GM23338 (cell line): ENCODE results near the gene GDF10. TPM values are rescaled to one million over a fixed set of nuclear protein-coding genes. Genes with fewer than 3 reads are reported as not detected.

Source experiments
- ATAC-seq: fragments of 200-7000 bp; cut with Tn5 transposase; 3 replicates; pipeline ENCODE4 v1.9.1; 2020
- DNase-seq: peaks from one replicate; pipeline ENCODE4 v3.0.0-alpha.2; 2015; ENCODE audit warnings: low spot score
- H2AFZ ChIP-seq: fragments of 200-600 bp; sonication (generic); 2 replicates; pipeline ENCODE4 v1.8.0; 2016; ENCODE audit warnings: antibody characterized with exemption, mild to moderate bottlenecking, moderate library complexity
- H3F3A ChIP-seq: fragments of 200-600 bp; sonication (generic); replicated peaks from 2 replicates; pipeline ENCODE4 v1.8.0; 2017; ENCODE audit warnings: antibody characterized with exemption, mixed run types, low read depth
- H3K27ac ChIP-seq: fragments of 200-600 bp; sonication (generic); 2 replicates; pipeline ENCODE4 v1.6.1; 2016; ENCODE audit warnings: low read depth
- H3K27me3 ChIP-seq: fragments of 200-600 bp; sonication (generic); 2 replicates; pipeline ENCODE4 v1.8.0; 2016; ENCODE audit warnings: mild to moderate bottlenecking, mixed run types, moderate library complexity; ENCODE audit not compliant: insufficient read depth
- H3K36me3 ChIP-seq: fragments of 200-600 bp; sonication (generic); 2 replicates; pipeline ENCODE4 v1.8.0; 2016; ENCODE audit warnings: mild to moderate bottlenecking; ENCODE audit not compliant: insufficient read depth
- H3K4me1 ChIP-seq: fragments of 200-600 bp; sonication (generic); 2 replicates; pipeline ENCODE4 v1.8.0; 2016; ENCODE audit warnings: mild to moderate bottlenecking, moderate library complexity; ENCODE audit not compliant: insufficient read depth
- H3K4me2 ChIP-seq: fragments of 200-600 bp; sonication (generic); 2 replicates; pipeline ENCODE4 v1.7.1; 2017; ENCODE audit warnings: mixed run types
- H3K4me3 ChIP-seq: fragments of 200-600 bp; sonication (generic); 2 replicates; pipeline ENCODE4 v1.6.1; 2016; ENCODE audit warnings: mixed run types
- H3K79me2 ChIP-seq: fragments of 200-600 bp; sonication (generic); replicated peaks from 2 replicates; pipeline ENCODE4 v1.8.0; 2017; ENCODE audit warnings: mild to moderate bottlenecking; ENCODE audit not compliant: insufficient read depth
- H3K9me2 ChIP-seq: fragments of 200-600 bp; sonication (generic); 2 replicates; pipeline ENCODE4 v1.8.0; 2017; ENCODE audit not compliant: insufficient read depth
- H4K20me1 ChIP-seq: fragments of 200-600 bp; sonication (generic); replicated peaks from 2 replicates; pipeline ENCODE4 v1.8.0; 2017; ENCODE audit warnings: mild to moderate bottlenecking; ENCODE audit not compliant: insufficient read depth
- H3K27ac Mint-ChIP-seq: 2 replicates; pipeline ENCODE4 v1.8.0; 2020; ENCODE audit warnings: inconsistent platforms, mild to moderate bottlenecking, moderate library complexity, mixed read lengths
- H3K27me3 Mint-ChIP-seq: 3 replicates; pipeline ENCODE4 v1.8.0; 2022; ENCODE audit warnings: low read depth, mild to moderate bottlenecking, moderate library complexity, mixed read lengths, inconsistent platforms; ENCODE audit not compliant: insufficient read depth, poor library complexity
- H3K36me3 Mint-ChIP-seq: 3 replicates; pipeline ENCODE4 v1.8.0; 2021; ENCODE audit warnings: low read depth, mild to moderate bottlenecking, inconsistent platforms, moderate library complexity, mixed read lengths
- H3K4me1 Mint-ChIP-seq: 3 replicates; pipeline ENCODE4 v1.8.0; 2020; ENCODE audit warnings: mild to moderate bottlenecking, inconsistent platforms, mixed read lengths
- H3K4me3 Mint-ChIP-seq: 3 replicates; pipeline ENCODE4 v1.8.0; 2021; ENCODE audit warnings: moderate library complexity, mild to moderate bottlenecking, inconsistent platforms, mixed read lengths
- H3K9me3 Mint-ChIP-seq: 3 replicates; pipeline ENCODE4 v1.8.0; 2020; ENCODE audit warnings: moderate library complexity, mild to moderate bottlenecking, inconsistent platforms, mixed read lengths
- CREB1 ChIP-seq: fragments of 250-450 bp; sonication (Bioruptor Pico); IDR thresholded peaks from 2 replicates; pipeline ENCODE4 v1.5.0; 2020; ENCODE audit warnings: low read depth, mild to moderate bottlenecking, moderate library complexity
- EZH2 ChIP-seq: fragments of 200-600 bp; sonication (generic); IDR thresholded peaks from one replicate; pipeline ENCODE4 v1.8.0; 2017; ENCODE audit warnings: antibody characterized with exemption, mild to moderate bottlenecking, low read depth; ENCODE audit not compliant: unreplicated experiment
- EZH2phosphoT487 ChIP-seq: fragments of 200-600 bp; sonication (generic); IDR thresholded peaks from one replicate; pipeline ENCODE4 v1.8.1; 2018; ENCODE audit warnings: antibody characterized with exemption; ENCODE audit not compliant: unreplicated experiment
- POLR2AphosphoS5 ChIP-seq: IDR thresholded peaks from 2 replicates; pipeline ENCODE4 v1.6.1; 2016; ENCODE audit warnings: antibody characterized with exemption, low read depth
- STAT1 ChIP-seq: IDR thresholded peaks from one replicate; pipeline ENCODE4 v1.6.1; 2016; ENCODE audit warnings: antibody characterized with exemption; ENCODE audit not compliant: unreplicated experiment
- ZNF331 ChIP-seq: fragments of 250-450 bp; sonication (Bioruptor Pico); IDR thresholded peaks from 2 replicates; pipeline ENCODE4 v1.5.0; 2020; ENCODE audit warnings: low read depth, mild to moderate bottlenecking, moderate library complexity
- polyA plus RNA-seq: library from polyadenylated mRNA; unstranded; fragments of >200 nt; fragmentation: Nextera tagmentation; extraction: Ambion mirVana; gene quantifications from 2 replicates; pipeline ENCODE4 v1.2.1, GENCODE V29; 2016
- total RNA-seq: library from RNA; depleted of rRNA; stranded (reverse); fragments of >200 nt; shearing (Covaris generic); gene quantifications from 2 replicates; pipeline ENCODE4 v1.2.3, GENCODE V29; 2014
- TF ChIP-seq, protein P1 (sequence below), 2 experiments: fragments of 200-600 bp in 1 of 2; sonication (generic) in 1 of 2; conservative IDR thresholded peaks; 2 replicates each; pipeline versions ENCODE4 v1.5.1 to v1.6.1; 2016 to 2017; ENCODE audit warnings: antibody characterized with exemption in 2 of 2, low read depth in 2 of 2, mild to moderate bottlenecking in 2 of 2, moderate library complexity in 1 of 2
- TF ChIP-seq, protein P2 (sequence below): IDR thresholded peaks from 2 replicates; pipeline ENCODE4 v1.6.1; 2016; ENCODE audit warnings: antibody characterized with exemption
- TF ChIP-seq, protein P3 (sequence below): fragments of 250-450 bp; sonication (Bioruptor Pico); IDR thresholded peaks from 2 replicates; pipeline ENCODE4 v1.5.0; 2020; ENCODE audit warnings: mild to moderate bottlenecking, moderate library complexity

GDF10 gene
- total and polyA plus RNA-seq, 2 experiments from 2014 or later, result 0.21 TPM; not detected in 1

DNA sequence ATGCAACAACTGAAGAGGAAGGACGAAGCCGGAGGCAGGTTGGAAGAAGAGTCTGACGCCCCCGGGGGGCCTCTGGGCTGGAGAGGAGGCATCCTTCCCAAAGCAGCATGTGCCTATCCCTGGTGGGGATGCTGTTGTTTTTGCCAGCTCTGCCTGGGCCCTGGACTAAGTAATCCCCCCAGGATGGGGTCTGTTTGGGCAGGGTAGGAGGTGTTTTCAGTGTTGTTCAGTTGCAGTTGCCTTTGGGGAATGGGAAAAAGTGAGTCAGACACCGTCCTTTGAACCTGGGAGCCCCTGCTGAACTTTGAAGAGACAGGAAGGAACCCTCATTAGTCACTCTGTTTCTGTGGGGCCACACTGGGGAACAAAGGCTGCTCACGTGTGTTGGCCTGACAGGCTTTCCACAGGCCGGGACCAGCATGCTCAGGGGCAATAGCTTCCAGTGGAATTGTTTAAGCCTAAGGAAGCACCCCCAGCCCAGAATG is 35.2 kb upstream of the GDF10 start:
- H3K9me2 ChIP-seq, result no peaks in the 10 kb centered on the region
- no peak overlapping the region for H3K4me2 ChIP-seq
- ATAC-seq (no peak), DNase-seq (no peak)
- Mint-ChIP-seq H3K36me3 (no peaks in the 10 kb centered on the region), H3K4me1 (peaks cover 6% of the 10 kb centered on the region), H3K27ac (no peak overlapping the region), H3K4me3 (no peak overlapping the region), H3K27me3 (peaks cover 5% of the 10 kb centered on the region), H3K9me3 (no peaks in the 10 kb centered on the region)
- no peaks in the 10 kb centered on the region for H4K20me1 ChIP-seq
- H3K27me3 ChIP-seq, result no peaks in the 10 kb centered on the region
- H3K27ac ChIP-seq, result no peak overlapping the region
- H3K36me3 ChIP-seq, result no peaks in the 10 kb centered on the region
- H3F3A ChIP-seq, result no peaks in the 10 kb centered on the region
- H3K79me2 ChIP-seq, result no peaks in the 10 kb centered on the region
- TF ChIP-seq STAT1, result no peak
- H3K4me1 ChIP-seq, result no peaks in the 10 kb centered on the region
- no peak overlapping the region for H3K4me3 ChIP-seq
- no peak overlapping the region for H2AFZ ChIP-seq

DNA sequence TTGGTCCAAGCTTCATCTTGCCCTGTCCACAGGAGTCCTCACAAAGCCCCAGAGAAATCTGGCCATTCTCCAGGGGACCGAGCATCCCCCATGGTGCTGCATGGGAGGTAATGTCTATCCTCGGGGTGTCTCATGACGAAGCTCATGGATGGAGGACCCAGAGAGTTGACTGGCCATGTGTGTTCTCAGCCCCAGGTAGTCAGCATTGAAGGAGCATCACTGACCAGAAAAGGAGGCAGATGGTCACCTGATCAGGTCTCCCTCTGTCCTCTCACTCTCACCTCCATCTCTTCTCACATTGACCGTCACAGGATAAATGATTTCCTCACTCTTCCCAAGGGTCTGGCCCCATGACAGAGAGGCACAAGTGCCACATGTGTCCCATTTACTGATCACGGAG is 33.4 kb upstream of the GDF10 start:
- no peak overlapping the region for H3K27ac Mint-ChIP-seq
- Histone ChIP-seq H4K20me1 (no peaks in the 10 kb centered on the region), H3K4me2 (no peak overlapping the region), H3K4me3 (no peak overlapping the region), H3F3A (no peaks in the 10 kb centered on the region), H3K79me2 (no peaks in the 10 kb centered on the region), H3K4me1 (no peaks in the 10 kb centered on the region), H3K27me3 (no peaks in the 10 kb centered on the region), H2AFZ (no peak overlapping the region), H3K36me3 (no peaks in the 10 kb centered on the region), H3K27ac (no peak overlapping the region), H3K9me2 (no peaks in the 10 kb centered on the region)
- no peak for DNase-seq
- no peak for ATAC-seq
- H3K36me3 Mint-ChIP-seq, result no peaks in the 10 kb centered on the region
- no peak overlapping the region for H3K4me3 Mint-ChIP-seq
- no peaks in the 10 kb centered on the region for H3K9me3 Mint-ChIP-seq
- peaks cover 5% of the 10 kb centered on the region for H3K27me3 Mint-ChIP-seq
- H3K4me1 Mint-ChIP-seq, result peaks cover 6% of the 10 kb centered on the region
- TF ChIP-seq EZH2 (no peak), ZNF331 (no peak), POLR2AphosphoS5 (no peak), STAT1 (no peak), EZH2phosphoT487 (no peak), CREB1 (CRISPR knock-in tag) (no peak)
- TF ChIP-seq, protein P1, sequence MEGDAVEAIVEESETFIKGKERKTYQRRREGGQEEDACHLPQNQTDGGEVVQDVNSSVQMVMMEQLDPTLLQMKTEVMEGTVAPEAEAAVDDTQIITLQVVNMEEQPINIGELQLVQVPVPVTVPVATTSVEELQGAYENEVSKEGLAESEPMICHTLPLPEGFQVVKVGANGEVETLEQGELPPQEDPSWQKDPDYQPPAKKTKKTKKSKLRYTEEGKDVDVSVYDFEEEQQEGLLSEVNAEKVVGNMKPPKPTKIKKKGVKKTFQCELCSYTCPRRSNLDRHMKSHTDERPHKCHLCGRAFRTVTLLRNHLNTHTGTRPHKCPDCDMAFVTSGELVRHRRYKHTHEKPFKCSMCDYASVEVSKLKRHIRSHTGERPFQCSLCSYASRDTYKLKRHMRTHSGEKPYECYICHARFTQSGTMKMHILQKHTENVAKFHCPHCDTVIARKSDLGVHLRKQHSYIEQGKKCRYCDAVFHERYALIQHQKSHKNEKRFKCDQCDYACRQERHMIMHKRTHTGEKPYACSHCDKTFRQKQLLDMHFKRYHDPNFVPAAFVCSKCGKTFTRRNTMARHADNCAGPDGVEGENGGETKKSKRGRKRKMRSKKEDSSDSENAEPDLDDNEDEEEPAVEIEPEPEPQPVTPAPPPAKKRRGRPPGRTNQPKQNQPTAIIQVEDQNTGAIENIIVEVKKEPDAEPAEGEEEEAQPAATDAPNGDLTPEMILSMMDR (conservative IDR thresholded peaks at IDR 0.05; ENCODE audit: low read depth in 2 of 2), result no peak
- TF ChIP-seq, protein P2, sequence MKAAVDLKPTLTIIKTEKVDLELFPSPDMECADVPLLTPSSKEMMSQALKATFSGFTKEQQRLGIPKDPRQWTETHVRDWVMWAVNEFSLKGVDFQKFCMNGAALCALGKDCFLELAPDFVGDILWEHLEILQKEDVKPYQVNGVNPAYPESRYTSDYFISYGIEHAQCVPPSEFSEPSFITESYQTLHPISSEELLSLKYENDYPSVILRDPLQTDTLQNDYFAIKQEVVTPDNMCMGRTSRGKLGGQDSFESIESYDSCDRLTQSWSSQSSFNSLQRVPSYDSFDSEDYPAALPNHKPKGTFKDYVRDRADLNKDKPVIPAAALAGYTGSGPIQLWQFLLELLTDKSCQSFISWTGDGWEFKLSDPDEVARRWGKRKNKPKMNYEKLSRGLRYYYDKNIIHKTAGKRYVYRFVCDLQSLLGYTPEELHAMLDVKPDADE, result no peak
- TF ChIP-seq, protein P3, sequence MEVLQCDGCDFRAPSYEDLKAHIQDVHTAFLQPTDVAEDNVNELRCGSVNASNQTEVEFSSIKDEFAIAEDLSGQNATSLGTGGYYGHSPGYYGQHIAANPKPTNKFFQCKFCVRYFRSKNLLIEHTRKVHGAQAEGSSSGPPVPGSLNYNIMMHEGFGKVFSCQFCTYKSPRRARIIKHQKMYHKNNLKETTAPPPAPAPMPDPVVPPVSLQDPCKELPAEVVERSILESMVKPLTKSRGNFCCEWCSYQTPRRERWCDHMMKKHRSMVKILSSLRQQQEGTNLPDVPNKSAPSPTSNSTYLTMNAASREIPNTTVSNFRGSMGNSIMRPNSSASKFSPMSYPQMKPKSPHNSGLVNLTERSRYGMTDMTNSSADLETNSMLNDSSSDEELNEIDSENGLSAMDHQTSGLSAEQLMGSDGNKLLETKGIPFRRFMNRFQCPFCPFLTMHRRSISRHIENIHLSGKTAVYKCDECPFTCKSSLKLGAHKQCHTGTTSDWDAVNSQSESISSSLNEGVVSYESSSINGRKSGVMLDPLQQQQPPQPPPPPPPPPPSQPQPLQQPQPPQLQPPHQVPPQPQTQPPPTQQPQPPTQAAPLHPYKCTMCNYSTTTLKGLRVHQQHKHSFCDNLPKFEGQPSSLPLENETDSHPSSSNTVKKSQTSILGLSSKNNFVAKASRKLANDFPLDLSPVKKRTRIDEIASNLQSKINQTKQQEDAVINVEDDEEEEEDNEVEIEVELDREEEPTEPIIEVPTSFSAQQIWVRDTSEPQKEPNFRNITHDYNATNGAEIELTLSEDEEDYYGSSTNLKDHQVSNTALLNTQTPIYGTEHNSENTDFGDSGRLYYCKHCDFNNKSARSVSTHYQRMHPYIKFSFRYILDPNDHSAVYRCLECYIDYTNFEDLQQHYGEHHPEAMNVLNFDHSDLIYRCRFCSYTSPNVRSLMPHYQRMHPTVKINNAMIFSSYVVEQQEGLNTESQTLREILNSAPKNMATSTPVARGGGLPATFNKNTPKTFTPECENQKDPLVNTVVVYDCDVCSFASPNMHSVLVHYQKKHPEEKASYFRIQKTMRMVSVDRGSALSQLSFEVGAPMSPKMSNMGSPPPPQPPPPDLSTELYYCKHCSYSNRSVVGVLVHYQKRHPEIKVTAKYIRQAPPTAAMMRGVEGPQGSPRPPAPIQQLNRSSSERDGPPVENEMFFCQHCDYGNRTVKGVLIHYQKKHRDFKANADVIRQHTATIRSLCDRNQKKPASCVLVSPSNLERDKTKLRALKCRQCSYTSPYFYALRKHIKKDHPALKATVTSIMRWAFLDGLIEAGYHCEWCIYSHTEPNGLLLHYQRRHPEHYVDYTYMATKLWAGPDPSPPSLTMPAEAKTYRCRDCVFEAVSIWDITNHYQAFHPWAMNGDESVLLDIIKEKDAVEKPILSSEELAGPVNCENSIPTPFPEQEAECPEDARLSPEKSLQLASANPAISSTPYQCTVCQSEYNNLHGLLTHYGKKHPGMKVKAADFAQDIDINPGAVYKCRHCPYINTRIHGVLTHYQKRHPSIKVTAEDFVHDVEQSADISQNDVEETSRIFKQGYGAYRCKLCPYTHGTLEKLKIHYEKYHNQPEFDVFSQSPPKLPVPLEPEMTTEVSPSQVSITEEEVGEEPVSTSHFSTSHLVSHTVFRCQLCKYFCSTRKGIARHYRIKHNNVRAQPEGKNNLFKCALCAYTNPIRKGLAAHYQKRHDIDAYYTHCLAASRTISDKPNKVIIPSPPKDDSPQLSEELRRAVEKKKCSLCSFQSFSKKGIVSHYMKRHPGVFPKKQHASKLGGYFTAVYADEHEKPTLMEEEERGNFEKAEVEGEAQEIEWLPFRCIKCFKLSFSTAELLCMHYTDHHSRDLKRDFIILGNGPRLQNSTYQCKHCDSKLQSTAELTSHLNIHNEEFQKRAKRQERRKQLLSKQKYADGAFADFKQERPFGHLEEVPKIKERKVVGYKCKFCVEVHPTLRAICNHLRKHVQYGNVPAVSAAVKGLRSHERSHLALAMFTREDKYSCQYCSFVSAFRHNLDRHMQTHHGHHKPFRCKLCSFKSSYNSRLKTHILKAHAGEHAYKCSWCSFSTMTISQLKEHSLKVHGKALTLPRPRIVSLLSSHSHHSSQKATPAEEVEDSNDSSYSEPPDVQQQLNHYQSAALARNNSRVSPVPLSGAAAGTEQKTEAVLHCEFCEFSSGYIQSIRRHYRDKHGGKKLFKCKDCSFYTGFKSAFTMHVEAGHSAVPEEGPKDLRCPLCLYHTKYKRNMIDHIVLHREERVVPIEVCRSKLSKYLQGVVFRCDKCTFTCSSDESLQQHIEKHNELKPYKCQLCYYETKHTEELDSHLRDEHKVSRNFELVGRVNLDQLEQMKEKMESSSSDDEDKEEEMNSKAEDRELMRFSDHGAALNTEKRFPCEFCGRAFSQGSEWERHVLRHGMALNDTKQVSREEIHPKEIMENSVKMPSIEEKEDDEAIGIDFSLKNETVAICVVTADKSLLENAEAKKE (CRISPR knock-in tag), result no peak
